ENCODE measurements around the gene PPIL6.
"Not testable (repeated sequence)": the region's sequence is repeated elsewhere in the genome, so short reads cannot be mapped to it uniquely, and the experiment has no call there.

PPIL6 gene

DNA sequence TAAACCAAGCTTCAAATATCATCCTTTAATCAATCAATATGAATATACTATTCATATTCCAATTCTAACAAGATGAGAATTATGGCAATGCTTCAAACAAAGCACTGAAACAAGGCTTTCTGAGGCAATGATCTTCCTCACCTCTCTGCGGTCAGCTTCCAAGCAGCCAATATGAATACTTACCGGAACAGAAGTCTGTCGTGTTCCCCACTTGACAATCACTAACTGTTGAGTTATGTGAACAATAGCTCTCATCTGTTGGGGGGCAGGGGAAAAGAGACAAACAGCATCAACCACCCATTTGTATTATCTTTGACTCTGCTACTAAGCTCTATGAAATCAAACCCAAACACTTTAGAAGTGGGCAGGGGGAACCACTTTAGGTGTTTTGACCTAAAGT, 62.7 kb downstream of the PPIL6 start:
- TF ChIP-seq Cebpa-rat (IDR thresholded peaks at IDR 0.05), result no peak
- Histone ChIP-seq H3K27me3 (no peaks in the 10 kb centered on the region), H3K9me3 (replicated peaks in 1 of 11) (no peaks in the 10 kb centered on the region), H3K4me1 (peaks cover 16 to 67% (median 31%) of the 10 kb centered on the region in 10 experiments), H3K9ac (no peak overlapping the region), H3K36me3 (peaks cover 66 to 76% (median 71%) of the 10 kb centered on the region in 11 experiments), H3K27ac (no peak overlapping the region), H3K4me2 (peak overlapping the region in 8 of 11 experiments; percentile 20 to 90 (median 80); a peak in 9 of 22 replicates), H3K4me3 (no peak overlapping the region), H4K20me1 (peaks cover 77 to 89% (median 88%) of the 10 kb centered on the region in 11 experiments)

DNA sequence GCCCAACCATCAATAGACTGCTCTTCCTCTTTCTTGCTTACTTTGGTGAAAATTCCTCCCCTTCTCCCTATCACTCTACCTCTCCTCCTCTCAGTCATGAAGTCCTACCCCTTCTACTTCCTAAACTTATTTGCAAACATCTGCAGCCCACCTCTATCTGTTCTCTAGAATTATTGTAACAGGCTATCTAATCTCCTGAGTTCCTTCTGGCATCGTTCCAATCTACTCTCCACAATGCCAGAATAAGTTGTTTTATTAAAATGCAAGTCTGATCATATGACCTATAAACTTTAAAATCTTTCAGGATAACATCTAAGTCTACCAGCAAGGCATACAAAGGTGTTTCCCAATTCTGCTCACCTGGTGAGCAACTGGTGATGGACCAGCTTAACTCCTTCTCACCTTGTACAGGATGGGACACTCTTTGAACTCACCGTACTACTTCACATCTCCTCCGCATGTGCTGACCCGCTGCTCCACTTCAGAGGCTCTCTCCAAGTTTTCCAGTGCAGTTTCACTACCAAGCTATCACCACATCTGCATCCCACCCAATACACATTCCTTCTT, 66.0 kb downstream of the PPIL6 start:
- peaks cover 90 to 100% (median 99%) of the 10 kb centered on the region in 11 experiments for H3K36me3 ChIP-seq

GRCh38 chr6:109373762-109374161, 66.7 kb downstream of the PPIL6 start:
- H3K4me1 ChIP-seq, result peaks cover 4 to 72% (median 24%) of the 10 kb centered on the region in 10 experiments; a peak in 15 of 20 replicates
- H3K27ac ChIP-seq, result peak overlapping the region in 1 of 11 experiments; percentile 19; a peak in 1 of 22 replicates
- H3K4me2 ChIP-seq, result peak overlapping the region in 5 of 11 experiments; percentile 1 to 71 (median 45); a peak in 7 of 22 replicates

More for the DNA sequence above, 66.0 kb downstream of the PPIL6 start:
- no peak overlapping the region for H3K4me3 ChIP-seq
- peak overlapping the region in 5 of 11 experiments; percentile 1 to 71 (median 45); a peak in 7 of 22 replicates for H3K4me2 ChIP-seq
- no peak for TF ChIP-seq Cebpa-rat (IDR thresholded peaks at IDR 0.05)
- no peaks in the 10 kb centered on the region for H3K9me3 ChIP-seq (replicated peaks in 1 of 11)
- H3K27me3 ChIP-seq, result no peaks in the 10 kb centered on the region
- H3K27ac ChIP-seq, result 0 out of 22 replicates have a peak overlapping the region, but pooled peaks of 1 of the 11 experiments have one; percentile 19
- H4K20me1 ChIP-seq, result peaks cover 63 to 100% (median 99%) of the 10 kb centered on the region in 11 experiments
- no peak overlapping the region for H3K9ac ChIP-seq
- peaks cover 11 to 78% (median 31%) of the 10 kb centered on the region in 10 experiments for H3K4me1 ChIP-seq

DNA sequence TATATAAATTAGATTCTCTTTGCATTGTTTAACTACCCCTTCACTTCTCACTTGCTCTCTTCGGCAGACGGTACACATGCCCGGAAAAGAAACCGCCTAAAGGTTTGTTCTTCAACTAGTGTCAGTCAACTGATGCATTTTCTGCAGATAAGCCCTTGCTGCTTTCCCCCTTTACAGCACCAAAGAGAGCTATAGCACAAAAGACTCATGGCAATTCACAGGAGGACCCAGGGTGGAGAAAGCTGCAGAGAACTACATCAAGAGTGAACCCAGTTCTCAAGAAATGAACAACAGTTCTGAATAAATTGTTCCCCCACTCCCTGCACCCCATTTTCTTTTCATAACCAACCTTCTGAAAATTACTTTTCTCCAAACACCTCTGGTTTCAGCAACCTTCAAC, 67.1 kb downstream of the PPIL6 start:
- no peak overlapping the region for H3K4me3 ChIP-seq
- H3K36me3 ChIP-seq, result peaks cover 91 to 100% (median 99%) of the 10 kb centered on the region in 11 experiments
- peak overlapping the region in 4 of 11 experiments; percentile 17 to 71 (median 56); a peak in 7 of 22 replicates for H3K4me2 ChIP-seq
- H3K4me1 ChIP-seq, result peaks cover 3 to 67% (median 22%) of the 10 kb centered on the region in 10 experiments; a peak in 14 of 20 replicates
- no peak for TF ChIP-seq Cebpa-rat (IDR thresholded peaks at IDR 0.05)
- H3K9me3 ChIP-seq (replicated peaks in 1 of 11), result no peaks in the 10 kb centered on the region
- H3K27ac ChIP-seq, result peak overlapping the region in 1 of 11 experiments; percentile 19; a peak in 1 of 22 replicates
- no peaks in the 10 kb centered on the region for H3K27me3 ChIP-seq
- peaks cover 53 to 100% (median 96%) of the 10 kb centered on the region in 11 experiments for H4K20me1 ChIP-seq
- no peak overlapping the region for H3K9ac ChIP-seq

More at GRCh38 chr6:109373762-109374161, 66.7 kb downstream of the PPIL6 start:
- Histone ChIP-seq H3K27me3 (no peaks in the 10 kb centered on the region), H4K20me1 (peaks cover 56 to 100% (median 98%) of the 10 kb centered on the region in 11 experiments), H3K9me3 (replicated peaks in 1 of 11) (no peaks in the 10 kb centered on the region), H3K4me3 (no peak overlapping the region), H3K36me3 (peaks cover 90 to 100% (median 99%) of the 10 kb centered on the region in 11 experiments), H3K9ac (no peak overlapping the region)
- no peak for TF ChIP-seq Cebpa-rat (IDR thresholded peaks at IDR 0.05)

DNA sequence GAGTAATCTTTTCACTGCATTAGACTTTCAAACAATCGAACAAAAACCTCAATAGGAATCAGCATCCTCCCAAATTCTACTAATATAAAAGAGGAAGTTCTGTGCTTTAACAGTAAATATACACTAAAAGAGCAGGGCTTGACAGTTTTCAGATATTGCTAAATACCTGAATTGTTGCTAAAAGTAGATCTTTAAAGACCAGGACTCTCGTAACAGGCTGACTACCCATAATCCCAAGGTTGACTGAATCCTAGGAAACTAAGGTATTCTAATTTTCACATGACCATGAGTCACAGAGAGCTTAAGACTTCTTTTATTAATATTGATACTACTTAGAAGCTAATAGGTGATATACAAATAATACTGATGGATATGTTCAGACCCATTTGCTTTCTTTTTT, 68.3 kb downstream of the PPIL6 start:
- Histone ChIP-seq H3K9me3 (replicated peaks in 1 of 11) (peaks cover 0 to 4% (median 0%) of the 10 kb centered on the region in 11 experiments; a peak in 3 of 22 replicates), H3K4me1 (peaks cover 0 to 55% (median 18%) of the 10 kb centered on the region in 10 experiments; a peak in 12 of 20 replicates), H3K36me3 (peaks cover 91 to 100% (median 99%) of the 10 kb centered on the region in 11 experiments), H3K4me2 (peak overlapping the region in 4 of 11 experiments; percentile 7 to 67 (median 55); a peak in 5 of 22 replicates), H3K27ac (peak overlapping the region in 2 of 11 experiments; percentile 3 to 25; a peak in 2 of 22 replicates), H3K4me3 (no peak overlapping the region), H3K27me3 (no peaks in the 10 kb centered on the region), H4K20me1 (peaks cover 41 to 99% (median 91%) of the 10 kb centered on the region in 11 experiments; a peak in 21 of 22 replicates), H3K9ac (no peak overlapping the region)
- no peak for TF ChIP-seq Cebpa-rat (IDR thresholded peaks at IDR 0.05)

DNA sequence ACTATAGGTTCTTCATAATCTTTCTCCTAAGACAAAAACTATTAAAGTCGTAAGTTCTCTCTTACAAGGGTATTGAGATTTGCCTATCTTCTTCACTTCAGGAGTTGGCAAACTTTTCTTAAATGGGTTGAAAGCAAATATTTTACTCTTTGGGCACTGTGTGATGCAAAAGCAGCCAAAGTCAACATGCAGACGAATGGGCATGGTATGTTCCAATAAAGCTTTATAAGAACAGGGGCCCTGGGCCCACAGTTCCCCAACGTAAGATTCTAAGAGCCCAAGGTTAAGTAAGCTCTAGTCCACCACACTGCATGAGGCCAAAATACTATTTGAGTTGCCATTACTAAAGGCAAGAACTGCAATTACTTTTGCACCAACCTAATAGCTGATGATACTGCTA, 69.6 kb downstream of the PPIL6 start:
- Histone ChIP-seq H4K20me1 (peaks cover 29 to 99% (median 84%) of the 10 kb centered on the region in 11 experiments; a peak in 21 of 22 replicates), H3K27ac (no peak overlapping the region), H3K4me2 (no peak overlapping the region), H3K27me3 (no peaks in the 10 kb centered on the region), H3K4me3 (no peak overlapping the region), H3K36me3 (peaks cover 91 to 100% (median 99%) of the 10 kb centered on the region in 11 experiments), H3K9me3 (replicated peaks in 1 of 11) (peaks cover 0 to 17% (median 11%) of the 10 kb centered on the region in 11 experiments; a peak in 16 of 22 replicates), H3K9ac (no peak overlapping the region), H3K4me1 (peaks cover 0 to 46% (median 18%) of the 10 kb centered on the region in 10 experiments; a peak in 12 of 20 replicates)
- no peak for TF ChIP-seq Cebpa-rat (IDR thresholded peaks at IDR 0.05)

GRCh38 chr6:109370336-109370735, 70.1 kb downstream of the PPIL6 start:
- Histone ChIP-seq H3K9ac (no peak overlapping the region), H3K27me3 (no peaks in the 10 kb centered on the region), H3K36me3 (peaks cover 91 to 100% (median 99%) of the 10 kb centered on the region in 11 experiments), H3K4me2 (no peak overlapping the region), H3K9me3 (replicated peaks in 1 of 11) (peaks cover 0 to 22% (median 15%) of the 10 kb centered on the region in 11 experiments; a peak in 18 of 22 replicates), H3K4me3 (no peak overlapping the region), H4K20me1 (peaks cover 27 to 99% (median 79%) of the 10 kb centered on the region in 11 experiments; a peak in 21 of 22 replicates), H3K4me1 (peaks cover 0 to 46% (median 18%) of the 10 kb centered on the region in 10 experiments; a peak in 12 of 20 replicates), H3K27ac (no peak overlapping the region)
- TF ChIP-seq Cebpa-rat (IDR thresholded peaks at IDR 0.05), result no peak

DNA sequence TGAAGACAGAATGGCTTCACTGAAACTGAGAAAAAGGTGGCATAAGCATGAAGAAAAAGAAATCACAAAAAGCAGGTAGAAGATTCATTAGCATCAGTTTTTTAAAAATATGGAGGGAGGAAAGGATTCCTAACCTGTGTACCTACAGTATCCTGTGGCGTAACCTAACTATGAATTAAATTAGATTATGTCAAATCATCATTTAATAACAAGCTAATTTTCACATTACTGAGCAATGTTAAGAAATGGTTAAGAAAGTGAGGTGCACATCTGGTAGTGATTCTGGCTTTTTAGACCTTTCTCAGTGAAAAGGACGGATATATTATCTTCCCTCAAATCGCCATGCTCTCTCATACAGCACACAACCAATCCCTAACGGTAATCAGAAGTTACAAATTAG, 70.7 kb downstream of the PPIL6 start:
- no peak overlapping the region for H3K4me3 ChIP-seq
- H3K4me2 ChIP-seq, result no peak overlapping the region
- H3K9ac ChIP-seq, result no peak overlapping the region
- H4K20me1 ChIP-seq, result peaks cover 24 to 98% (median 73%) of the 10 kb centered on the region in 11 experiments; a peak in 20 of 22 replicates
- peaks cover 0 to 40% (median 18%) of the 10 kb centered on the region in 10 experiments; a peak in 12 of 20 replicates for H3K4me1 ChIP-seq
- peaks cover 0 to 28% (median 22%) of the 10 kb centered on the region in 11 experiments; a peak in 19 of 22 replicates for H3K9me3 ChIP-seq (replicated peaks in 1 of 11)
- TF ChIP-seq Cebpa-rat (IDR thresholded peaks at IDR 0.05), result no peak
- H3K27ac ChIP-seq, result no peak overlapping the region
- H3K36me3 ChIP-seq, result peaks cover 91 to 100% (median 99%) of the 10 kb centered on the region in 11 experiments
- H3K27me3 ChIP-seq, result no peaks in the 10 kb centered on the region

DNA sequence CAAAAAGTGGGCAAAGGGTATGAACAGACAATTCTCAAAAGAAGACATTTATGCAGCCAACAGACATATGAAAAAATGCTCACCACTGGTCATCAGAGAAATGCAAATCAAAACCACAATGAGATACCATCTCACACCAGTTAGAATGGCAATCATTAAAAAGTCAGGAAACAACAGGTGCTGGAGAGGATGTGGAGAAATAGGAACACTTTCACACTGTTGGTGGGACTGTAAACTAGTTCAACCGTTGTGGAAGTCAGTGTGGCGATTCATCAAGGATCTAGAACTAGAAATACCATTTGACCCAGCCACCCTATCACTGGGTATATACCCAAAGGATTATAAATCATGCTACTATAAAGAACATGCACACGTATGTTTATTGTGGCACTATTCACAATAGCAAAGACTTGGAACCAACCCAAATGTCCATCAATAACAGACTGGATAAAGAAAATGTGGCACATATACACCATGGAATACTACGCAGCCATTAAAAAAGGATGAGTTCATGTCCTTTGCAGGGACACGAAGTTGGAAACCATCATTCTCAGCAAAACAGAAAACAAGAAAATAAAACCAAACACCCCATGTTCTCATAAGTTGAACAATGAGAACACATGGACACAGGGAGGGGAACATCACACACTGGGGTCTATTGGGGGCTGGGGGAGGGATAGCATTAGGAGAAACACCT, 75.9 kb downstream of the PPIL6 start:
- H3K4me2 ChIP-seq, H3K4me3 ChIP-seq, H3K27ac ChIP-seq, H3K27me3 ChIP-seq, H3K9ac ChIP-seq: not testable (repeated sequence)
- peaks cover 0 to 81% (median 25%) of the 10 kb centered on the region in 11 experiments; a peak in 13 of 22 replicates for H4K20me1 ChIP-seq
- H3K4me1 ChIP-seq, result peaks cover 0 to 13% (median 0%) of the 10 kb centered on the region in 10 experiments; a peak in 5 of 20 replicates
- peaks cover 36 to 80% (median 71%) of the 10 kb centered on the region in 11 experiments; a peak in 21 of 22 replicates for H3K9me3 ChIP-seq (replicated peaks in 1 of 11)
- peaks cover 99 to 100% (median 100%) of the 10 kb centered on the region in 11 experiments for H3K36me3 ChIP-seq

Data from BLaER1 treated with 17β-estradiol and CSF1 and Interleukin-3, amounts not matched to agents 10 nM and 100 nM (cell line).